ENCODE measurements around the gene TMC7. TPM values are rescaled to one million over a fixed set of nuclear protein-coding genes. Genes with fewer than 3 reads are reported as not detected.
A peak's percentile ranks its signal among the peaks of the same experiment; 100 is the strongest.
"Not testable (repeated sequence)": the region's sequence is repeated elsewhere in the genome, so short reads cannot be mapped to it uniquely, and the experiment has no call there.

TMC7 gene
- total and polyA plus RNA-seq, 8 donors = 0.19 to 23.8 (median 0.87) TPM; not detected in 1

GRCh38 chr16:18994181-18994580 lies 10.4 kb downstream of the TMC7 start:
- H3K27ac ChIP-seq; H3K36me3 ChIP-seq; H3K27me3 ChIP-seq; DNase-seq; intact Hi-C loops (cut with DNase I; ENCODE audit: low total_unique reads); H3K4me3 ChIP-seq: not testable (repeated sequence)
- 76 to 95% (median 82%) methylated on average over 7 of the region's 7 CpGs for WGBS, 5 donors
- Histone ChIP-seq H3K9me3 (peaks cover 0 to 18% (median 4%) of the 10 kb centered on the region in 4 donors), H3K4me1 (peaks cover 0 to 23% (median 5%) of the 10 kb centered on the region in 4 donors)

DNA sequence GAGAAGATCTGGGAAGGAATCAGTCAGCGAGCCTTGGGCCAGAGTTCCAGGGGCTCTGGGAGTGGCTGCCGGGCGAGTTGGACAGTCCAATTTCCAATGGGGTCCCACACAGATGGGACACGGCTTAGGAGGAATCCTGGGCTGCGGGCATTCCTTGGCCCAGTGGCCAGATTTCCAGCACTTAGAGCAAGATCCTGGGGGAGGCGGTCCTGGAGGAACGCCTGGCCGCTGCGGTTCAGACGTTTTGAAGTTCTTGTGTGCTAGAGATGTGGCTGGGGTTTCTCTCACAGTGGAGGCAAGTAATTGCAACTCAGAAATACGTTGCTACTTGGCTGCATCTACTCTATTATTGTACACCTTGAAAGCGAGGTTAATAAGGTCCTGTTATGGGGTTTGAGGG lies 11.7 kb downstream of the TMC7 start:
- H3K27me3 ChIP-seq; H3K4me3 ChIP-seq; intact Hi-C loops (cut with DNase I; ENCODE audit: low total_unique reads); H3K36me3 ChIP-seq; H3K27ac ChIP-seq; DNase-seq: not testable (repeated sequence)
- Histone ChIP-seq H3K4me1 (peaks cover 0 to 21% (median 3%) of the 10 kb centered on the region in 4 donors), H3K9me3 (peaks cover 0 to 18% (median 4%) of the 10 kb centered on the region in 4 donors)
- 74 to 88% (median 84%) methylated on average over 12 of the region's 12 CpGs for WGBS, 5 donors

DNA sequence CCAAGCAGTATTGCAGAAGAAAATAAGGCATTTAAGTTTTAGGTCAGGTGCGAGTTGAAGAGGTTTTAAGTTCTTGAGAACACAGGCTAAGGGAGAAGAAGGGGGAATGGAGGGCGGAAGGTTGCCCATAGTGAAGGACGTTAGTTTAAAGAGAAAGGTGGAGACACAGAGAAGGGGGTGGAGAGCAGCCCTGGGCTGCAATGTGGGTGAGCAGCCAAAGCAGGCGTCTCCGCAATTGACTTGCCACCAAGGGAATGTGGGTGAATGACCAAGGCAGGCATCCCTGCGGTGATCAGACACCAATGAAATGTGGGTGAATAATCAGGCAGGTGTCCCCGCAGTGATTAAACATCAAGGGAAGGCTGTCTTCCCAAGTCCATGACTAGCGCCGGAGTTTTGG lies 12.8 kb downstream of the TMC7 start:
- H3K27ac ChIP-seq; DNase-seq; H3K36me3 ChIP-seq; intact Hi-C loops (cut with DNase I; ENCODE audit: low total_unique reads); H3K27me3 ChIP-seq; H3K4me3 ChIP-seq: not testable (repeated sequence)
- WGBS, 5 donors = 87 to 94% (median 90%) methylated on average over 9 of the region's 9 CpGs
- Histone ChIP-seq H3K4me1 (peaks cover 0 to 21% (median 3%) of the 10 kb centered on the region in 4 donors), H3K9me3 (peaks cover 0 to 18% (median 4%) of the 10 kb centered on the region in 4 donors)

DNA sequence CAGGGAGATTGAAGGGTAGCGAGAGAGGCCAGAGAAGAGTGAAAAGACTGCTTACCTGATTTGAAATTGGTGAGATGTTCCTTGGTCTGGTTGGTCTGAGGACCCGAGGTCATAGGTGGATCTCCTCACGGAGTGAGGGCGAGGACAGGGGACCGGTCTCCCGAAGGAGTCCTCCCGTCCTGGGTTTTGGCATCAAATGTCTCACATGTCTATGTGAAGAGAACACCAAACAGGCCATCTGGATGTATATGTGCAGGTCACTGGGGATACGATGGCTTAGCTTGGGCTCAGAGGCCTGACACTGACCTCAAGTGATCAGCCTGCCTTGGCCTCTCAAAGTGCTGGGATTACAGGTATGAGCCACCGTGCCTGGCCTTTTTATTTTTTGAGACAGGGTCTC lies 13.3 kb downstream of the TMC7 start:
- whole genome bisulfite sequencing, 5 donors = 89 to 94% (median 94%) methylated on average over 8 to 9 of the region's 9 CpGs
- H3K4me3 ChIP-seq; DNase-seq; H3K27me3 ChIP-seq; H3K36me3 ChIP-seq; intact Hi-C loops (cut with DNase I; ENCODE audit: low total_unique reads): not testable (repeated sequence)
- Histone ChIP-seq H3K27ac (peak overlapping the region in 1 of 5 donors; percentile 39), H3K9me3 (peaks cover 0 to 18% (median 4%) of the 10 kb centered on the region in 4 donors), H3K4me1 (peaks cover 0 to 21% (median 3%) of the 10 kb centered on the region in 4 donors)

DNA sequence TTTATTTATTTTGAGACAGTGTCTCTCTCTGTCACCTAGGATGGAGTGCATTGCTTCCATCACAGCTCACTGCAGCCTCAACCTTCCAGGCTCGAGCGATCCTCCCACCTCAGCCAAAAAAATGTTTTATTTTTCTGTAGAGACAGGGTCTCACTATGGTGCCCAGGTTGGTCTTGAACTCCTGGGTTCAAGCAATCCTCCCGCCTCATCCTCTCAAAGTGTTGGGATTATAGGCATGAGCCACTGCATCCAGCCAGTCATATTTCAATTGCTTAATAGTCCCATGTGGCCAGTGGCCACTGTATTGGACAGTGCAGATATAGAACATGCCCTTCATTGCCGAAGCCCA lies 15.3 kb downstream of the TMC7 start:
- DNase-seq = no peak
- TF ChIP-seq POLR2AphosphoS5 (IDR thresholded peaks at IDR 0.05) (no peak), POLR2A (IDR thresholded peaks at IDR 0.05) (no peak), EP300 (IDR thresholded peaks at IDR 0.05) (no peak)
- TF ChIP-seq, protein P1, sequence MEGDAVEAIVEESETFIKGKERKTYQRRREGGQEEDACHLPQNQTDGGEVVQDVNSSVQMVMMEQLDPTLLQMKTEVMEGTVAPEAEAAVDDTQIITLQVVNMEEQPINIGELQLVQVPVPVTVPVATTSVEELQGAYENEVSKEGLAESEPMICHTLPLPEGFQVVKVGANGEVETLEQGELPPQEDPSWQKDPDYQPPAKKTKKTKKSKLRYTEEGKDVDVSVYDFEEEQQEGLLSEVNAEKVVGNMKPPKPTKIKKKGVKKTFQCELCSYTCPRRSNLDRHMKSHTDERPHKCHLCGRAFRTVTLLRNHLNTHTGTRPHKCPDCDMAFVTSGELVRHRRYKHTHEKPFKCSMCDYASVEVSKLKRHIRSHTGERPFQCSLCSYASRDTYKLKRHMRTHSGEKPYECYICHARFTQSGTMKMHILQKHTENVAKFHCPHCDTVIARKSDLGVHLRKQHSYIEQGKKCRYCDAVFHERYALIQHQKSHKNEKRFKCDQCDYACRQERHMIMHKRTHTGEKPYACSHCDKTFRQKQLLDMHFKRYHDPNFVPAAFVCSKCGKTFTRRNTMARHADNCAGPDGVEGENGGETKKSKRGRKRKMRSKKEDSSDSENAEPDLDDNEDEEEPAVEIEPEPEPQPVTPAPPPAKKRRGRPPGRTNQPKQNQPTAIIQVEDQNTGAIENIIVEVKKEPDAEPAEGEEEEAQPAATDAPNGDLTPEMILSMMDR (IDR thresholded peaks at IDR 0.05) = no peak
- H3K4me1 ChIP-seq = peaks cover 0 to 21% (median 3%) of the 10 kb centered on the region in 4 donors
- WGBS, 5 donors = 79 to 88% (median 81%) methylated on average over 4 of the region's 4 CpGs
- intact Hi-C loops (cut with DNase I; ENCODE audit: low total_unique reads) = no loop called here
- no peaks in the 10 kb centered on the region for H3K36me3 ChIP-seq
- H3K4me3 ChIP-seq = no peak overlapping the region
- H3K27me3 ChIP-seq = no peaks in the 10 kb centered on the region
- H3K9me3 ChIP-seq = peaks cover 0 to 4% (median 0%) of the 10 kb centered on the region in 4 donors
- H3K27ac ChIP-seq = peak overlapping the region in 3 of 5 donors; percentile 26 to 71 (median 47)

DNA sequence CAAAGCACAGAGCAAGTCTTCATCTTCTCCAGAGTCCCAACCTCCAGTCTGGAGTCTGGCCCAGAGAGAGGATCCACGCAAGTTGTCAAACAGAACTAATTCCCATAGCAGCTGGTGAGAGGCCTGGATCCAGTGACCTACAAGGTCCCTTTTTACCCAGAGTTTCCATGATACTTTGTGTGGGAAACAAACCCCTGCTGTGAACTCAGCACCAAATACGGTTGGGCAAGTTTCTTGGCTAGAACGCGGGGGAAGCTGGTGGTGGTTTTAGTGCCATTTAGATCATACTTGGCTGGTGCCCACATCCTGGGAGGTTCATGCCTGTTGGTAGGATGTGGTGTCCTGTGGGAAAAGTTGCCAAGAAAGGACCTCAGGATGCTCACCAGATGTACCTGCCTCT lies 18.1 kb downstream of the TMC7 start:
- intact Hi-C loops (cut with DNase I; ENCODE audit: low total_unique reads) = no loop called here
- TF ChIP-seq EP300 (IDR thresholded peaks at IDR 0.05) (no peak), POLR2A (IDR thresholded peaks at IDR 0.05) (no peak), POLR2AphosphoS5 (IDR thresholded peaks at IDR 0.05) (no peak)
- Histone ChIP-seq H3K27ac (no peak overlapping the region), H3K36me3 (no peaks in the 10 kb centered on the region), H3K4me3 (no peak overlapping the region), H3K9me3 (no peaks in the 10 kb centered on the region), H3K27me3 (no peaks in the 10 kb centered on the region), H3K4me1 (peaks cover 0 to 21% (median 3%) of the 10 kb centered on the region in 4 donors)
- DNase-seq = no peak
- 73 to 82% (median 76%) methylated on average over 4 of the region's 4 CpGs for WGBS, 5 donors

DNA sequence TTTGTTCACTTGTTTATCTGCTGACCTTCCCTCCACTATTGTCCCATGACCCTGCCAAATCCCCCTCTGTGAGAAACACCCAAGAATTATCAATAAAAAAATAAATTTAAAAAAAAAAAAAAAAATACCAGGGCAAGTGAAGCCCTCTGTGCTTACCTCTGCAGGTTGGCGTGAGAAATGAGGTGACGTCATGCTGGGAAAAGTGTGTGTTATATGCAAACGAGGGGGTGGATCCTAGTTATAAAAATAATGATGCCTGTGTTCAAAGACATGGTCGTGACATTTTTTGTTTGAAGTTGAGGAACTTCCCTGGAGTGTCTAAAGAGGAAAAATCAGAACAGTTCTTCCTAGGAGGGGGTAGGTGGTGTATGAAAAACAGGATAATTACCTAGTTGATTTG lies 20.2 kb downstream of the TMC7 start:
- WGBS, 5 donors = 69 to 74% (median 71%) methylated on average over 4 of the region's 4 CpGs
- H3K27ac ChIP-seq = no peak overlapping the region
- TF ChIP-seq, protein P1 (IDR thresholded peaks at IDR 0.05) = no peak
- TF ChIP-seq POLR2A (IDR thresholded peaks at IDR 0.05) (no peak), EP300 (IDR thresholded peaks at IDR 0.05) (no peak), POLR2AphosphoS5 (IDR thresholded peaks at IDR 0.05) (no peak)
- peaks cover 0 to 5% (median 0%) of the 10 kb centered on the region in 4 donors for H3K4me1 ChIP-seq
- H3K27me3 ChIP-seq = no peaks in the 10 kb centered on the region
- intact Hi-C loops (cut with DNase I; ENCODE audit: low total_unique reads) = no loop called here
- no peaks in the 10 kb centered on the region for H3K9me3 ChIP-seq
- no peak overlapping the region for H3K4me3 ChIP-seq
- H3K36me3 ChIP-seq = no peaks in the 10 kb centered on the region
- DNase-seq = peak in 1 of 2 donors; percentile 51
